Neural cell (in vitro differentiated cells): ENCODE results near the gene RAB27B. TPM values are rescaled to one million over a fixed set of nuclear protein-coding genes. Genes with fewer than 3 reads are reported as not detected.
"Not testable (repeated sequence)": the region's sequence is repeated elsewhere in the genome, so short reads cannot be mapped to it uniquely, and the experiment has no call there.

Experiments
- H2AFZ ChIP-seq: fragments of 200-600, 300-800 bp; sonication (generic), shearing (Covaris generic); 2 replicates; pipeline ENCODE4 v1.6.0; 2014; ENCODE audit warnings: low read depth, mild to moderate bottlenecking, antibody characterized with exemption, low read length, moderate library complexity
- H3F3A ChIP-seq: fragments of 200-600 bp; shearing (Covaris generic); 2 replicates; pipeline ENCODE4 v1.6.1; 2016; ENCODE audit warnings: mild to moderate bottlenecking, moderate library complexity, mixed read lengths, antibody characterized with exemption, low read length; ENCODE audit not compliant: insufficient read depth, poor library complexity, severe bottlenecking
- H3K27ac ChIP-seq: fragments of 200-600, 300-800 bp; sonication (generic), shearing (Covaris generic); 2 replicates; pipeline ENCODE4 v1.5.1; 2014; ENCODE audit warnings: mild to moderate bottlenecking, low read length, moderate library complexity
- H3K27me3 ChIP-seq: fragments of 300-800, 200-600 bp; sonication (generic), shearing (Covaris generic); 2 replicates; pipeline ENCODE4 v1.6.0; 2014; ENCODE audit warnings: mild to moderate bottlenecking, low read depth, low read length, moderate library complexity; ENCODE audit not compliant: insufficient read depth
- H3K36me3 ChIP-seq: fragments of 300-800, 200-600 bp; sonication (generic), shearing (Covaris generic); 2 replicates; pipeline ENCODE4 v1.5.1; 2014; ENCODE audit warnings: mild to moderate bottlenecking, antibody characterized with exemption, low read length, moderate library complexity; ENCODE audit not compliant: insufficient read depth
- H3K4me2 ChIP-seq: fragments of 300-800, 200-600 bp; sonication (generic), shearing (Covaris generic); 2 replicates; pipeline ENCODE4 v1.6.0; 2014; ENCODE audit warnings: mild to moderate bottlenecking, low read length
- H3K4me3 ChIP-seq: fragments of 300-800, 200-600 bp; sonication (generic), shearing (Covaris generic); 2 replicates; pipeline ENCODE4 v1.5.1; 2014; ENCODE audit warnings: mild to moderate bottlenecking, low read length, moderate library complexity
- H3K79me2 ChIP-seq: fragments of 200-600 bp; shearing (Covaris generic); replicated peaks from 2 replicates; pipeline ENCODE4 v1.6.0; 2014; ENCODE audit warnings: mild to moderate bottlenecking, low read length, moderate library complexity; ENCODE audit not compliant: insufficient read depth
- H3K9ac ChIP-seq: fragments of 300-800, 200-600 bp; sonication (generic), shearing (Covaris generic); 2 replicates; pipeline ENCODE4 v1.6.1; 2016; ENCODE audit warnings: mild to moderate bottlenecking, low read length, mixed read lengths
- H3K9me2 ChIP-seq: fragments of 200-600 bp; shearing (Covaris generic); 2 replicates; pipeline ENCODE4 v1.6.1; 2016; ENCODE audit warnings: mild to moderate bottlenecking, low read length, mixed read lengths; ENCODE audit not compliant: insufficient read depth
- H3K9me3 ChIP-seq: fragments of 200-600, 300-800 bp; sonication (generic), shearing (Covaris generic); 2 replicates; pipeline ENCODE4 v1.6.1; 2016; ENCODE audit warnings: mild to moderate bottlenecking, mixed run types, low read length, moderate library complexity, mixed read lengths
- H4K20me1 ChIP-seq: fragments of 200-600 bp; shearing (Covaris generic); 2 replicates; pipeline ENCODE4 v1.6.1; 2016; ENCODE audit warnings: mild to moderate bottlenecking, mixed run types; ENCODE audit not compliant: insufficient read depth
- CTCF ChIP-seq: fragments of 450-650 bp; IDR thresholded peaks from 2 replicates; pipeline ENCODE4 v1.5.1; 2014; ENCODE audit warnings: antibody characterized with exemption, mild to moderate bottlenecking, moderate library complexity; ENCODE audit not compliant: poor library complexity, severe bottlenecking
- EP300 ChIP-seq: fragments of 450-650 bp; conservative IDR thresholded peaks from 2 replicates; pipeline ENCODE4 v1.6.1; 2014; ENCODE audit warnings: antibody characterized with exemption, mild to moderate bottlenecking, moderate library complexity; ENCODE audit not compliant: poor library complexity, severe bottlenecking
- EZH2 ChIP-seq: fragments of 200-600, 300-800 bp; shearing (Covaris generic), sonication (generic); IDR thresholded peaks from 2 replicates; pipeline ENCODE4 v1.6.1; 2014; ENCODE audit warnings: antibody characterized with exemption, low read length, borderline replicate concordance, mild to moderate bottlenecking; ENCODE audit not compliant: insufficient read depth, poor library complexity, severe bottlenecking
- MXI1 ChIP-seq: fragments of 450-650 bp; conservative IDR thresholded peaks from 2 replicates; pipeline ENCODE4 v1.6.1; 2014; ENCODE audit warnings: antibody characterized with exemption, mild to moderate bottlenecking; ENCODE audit not compliant: poor library complexity, severe bottlenecking
- POLR2AphosphoS5 ChIP-seq: IDR thresholded peaks from 2 replicates; pipeline ENCODE4 v1.6.1; 2012
- RAD21 ChIP-seq: fragments of 450-650 bp; conservative IDR thresholded peaks from 2 replicates; pipeline ENCODE4 v1.6.1; 2014; ENCODE audit warnings: antibody characterized with exemption, mild to moderate bottlenecking, moderate library complexity
- SMC3 ChIP-seq: fragments of 450-650 bp; conservative IDR thresholded peaks from 2 replicates; pipeline ENCODE4 v1.6.1; 2014; ENCODE audit warnings: antibody characterized with exemption, mild to moderate bottlenecking, moderate library complexity; ENCODE audit not compliant: poor library complexity
- TAF1 ChIP-seq: IDR thresholded peaks from 2 replicates; pipeline ENCODE4 v1.6.1; 2012; ENCODE audit warnings: low read depth
- polyA plus RNA-seq: library from polyadenylated mRNA; depleted of rRNA; stranded (reverse); fragments of >200 nt; gene quantifications from 2 replicates; pipeline ENCODE4 v1.2.3, GENCODE V29; 2014
- TF ChIP-seq, protein P1 (sequence below): IDR thresholded peaks from 2 replicates; pipeline ENCODE4 v1.6.1; 2012; ENCODE audit warnings: borderline replicate concordance

RAB27B gene
- polyA plus RNA-seq, 1 donor from 2014 or later: 37.3 TPM

- H3K9me2 ChIP-seq: no peaks in the 10 kb centered on the region
- TF ChIP-seq POLR2AphosphoS5 (no peak), MXI1 (no peak), TAF1 (no peak)
- H3F3A ChIP-seq: no peaks in the 10 kb centered on the region
- H3K79me2 ChIP-seq: no peaks in the 10 kb centered on the region
- no peak overlapping the region for H3K4me3 ChIP-seq
- no peak overlapping the region for H3K4me2 ChIP-seq
- H4K20me1 ChIP-seq: no peaks in the 10 kb centered on the region
- H3K9ac ChIP-seq: no peak overlapping the region
- H3K27me3 ChIP-seq: no peaks in the 10 kb centered on the region
- no peak overlapping the region for H3K27ac ChIP-seq
- H3K9me3 ChIP-seq: no peaks in the 10 kb centered on the region
- no peaks in the 10 kb centered on the region for H3K36me3 ChIP-seq
- H2AFZ ChIP-seq: no peak overlapping the region
These were observed 21.0 kb upstream of the RAB27B start for GRCh38 chr18:54807303-54807702.

- H3K36me3 ChIP-seq, H3K9ac ChIP-seq, H3F3A ChIP-seq, H3K4me2 ChIP-seq, H3K79me2 ChIP-seq, H2AFZ ChIP-seq, H3K4me3 ChIP-seq, H4K20me1 ChIP-seq, H3K9me3 ChIP-seq, H3K9me2 ChIP-seq, H3K27ac ChIP-seq, H3K27me3 ChIP-seq: not testable (repeated sequence)
These were observed 17.6 kb upstream of the RAB27B start for GRCh38 chr18:54810662-54811061.

DNA sequence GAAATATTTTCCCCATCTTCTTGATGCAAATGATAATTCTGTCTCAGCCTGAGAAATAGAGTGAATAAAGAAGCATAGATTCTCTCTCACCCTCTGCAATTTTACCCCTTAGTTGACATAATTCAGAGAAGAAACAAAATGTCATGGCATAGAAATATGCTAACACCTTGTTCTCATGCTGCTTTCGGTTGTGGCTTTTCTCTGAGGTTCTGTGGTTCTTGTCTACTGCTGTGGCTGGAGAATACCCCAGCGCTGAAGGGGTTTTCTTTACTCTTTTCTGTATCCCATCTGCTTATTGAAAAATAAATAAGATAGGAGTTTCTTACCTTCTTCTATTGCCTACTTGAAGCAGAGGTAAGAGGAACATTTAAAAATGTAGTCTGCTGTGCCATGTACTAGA lies 15.4 kb upstream of the RAB27B start:
- no peaks in the 10 kb centered on the region for H3K36me3 ChIP-seq
- no peak overlapping the region for H2AFZ ChIP-seq
- H3K9ac ChIP-seq: no peak overlapping the region
- H3K4me2 ChIP-seq: no peak overlapping the region
- no peak overlapping the region for H3K4me3 ChIP-seq
- no peaks in the 10 kb centered on the region for H3K9me2 ChIP-seq
- no peak overlapping the region for H3K27ac ChIP-seq
- H4K20me1 ChIP-seq: no peaks in the 10 kb centered on the region
- H3F3A ChIP-seq: no peaks in the 10 kb centered on the region
- TF ChIP-seq RAD21: no peak
- no peak for TF ChIP-seq CTCF
- TF ChIP-seq EP300: no peak
- TF ChIP-seq SMC3: no peak
- TF ChIP-seq EZH2: no peak
- TF ChIP-seq POLR2AphosphoS5: no peak
- TF ChIP-seq, protein P1, sequence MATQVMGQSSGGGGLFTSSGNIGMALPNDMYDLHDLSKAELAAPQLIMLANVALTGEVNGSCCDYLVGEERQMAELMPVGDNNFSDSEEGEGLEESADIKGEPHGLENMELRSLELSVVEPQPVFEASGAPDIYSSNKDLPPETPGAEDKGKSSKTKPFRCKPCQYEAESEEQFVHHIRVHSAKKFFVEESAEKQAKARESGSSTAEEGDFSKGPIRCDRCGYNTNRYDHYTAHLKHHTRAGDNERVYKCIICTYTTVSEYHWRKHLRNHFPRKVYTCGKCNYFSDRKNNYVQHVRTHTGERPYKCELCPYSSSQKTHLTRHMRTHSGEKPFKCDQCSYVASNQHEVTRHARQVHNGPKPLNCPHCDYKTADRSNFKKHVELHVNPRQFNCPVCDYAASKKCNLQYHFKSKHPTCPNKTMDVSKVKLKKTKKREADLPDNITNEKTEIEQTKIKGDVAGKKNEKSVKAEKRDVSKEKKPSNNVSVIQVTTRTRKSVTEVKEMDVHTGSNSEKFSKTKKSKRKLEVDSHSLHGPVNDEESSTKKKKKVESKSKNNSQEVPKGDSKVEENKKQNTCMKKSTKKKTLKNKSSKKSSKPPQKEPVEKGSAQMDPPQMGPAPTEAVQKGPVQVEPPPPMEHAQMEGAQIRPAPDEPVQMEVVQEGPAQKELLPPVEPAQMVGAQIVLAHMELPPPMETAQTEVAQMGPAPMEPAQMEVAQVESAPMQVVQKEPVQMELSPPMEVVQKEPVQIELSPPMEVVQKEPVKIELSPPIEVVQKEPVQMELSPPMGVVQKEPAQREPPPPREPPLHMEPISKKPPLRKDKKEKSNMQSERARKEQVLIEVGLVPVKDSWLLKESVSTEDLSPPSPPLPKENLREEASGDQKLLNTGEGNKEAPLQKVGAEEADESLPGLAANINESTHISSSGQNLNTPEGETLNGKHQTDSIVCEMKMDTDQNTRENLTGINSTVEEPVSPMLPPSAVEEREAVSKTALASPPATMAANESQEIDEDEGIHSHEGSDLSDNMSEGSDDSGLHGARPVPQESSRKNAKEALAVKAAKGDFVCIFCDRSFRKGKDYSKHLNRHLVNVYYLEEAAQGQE: no peak
- no peak for TF ChIP-seq TAF1
- no peak for TF ChIP-seq MXI1
- H3K9me3 ChIP-seq: no peaks in the 10 kb centered on the region
- no peaks in the 10 kb centered on the region for H3K27me3 ChIP-seq
- no peaks in the 10 kb centered on the region for H3K79me2 ChIP-seq
